Smooth muscle cell (in vitro differentiated cells): Measurements from ENCODE around the gene HDAC4. TPM values are rescaled to one million over a fixed set of nuclear protein-coding genes. Genes with fewer than 3 reads are reported as not detected.

Source experiments
- DNase-seq: peaks from one replicate; lab custom pipeline; 2025; ENCODE audit not compliant: unreplicated experiment; lab: John Stamatoyannopoulos, UW
- H2AFZ ChIP-seq: fragments of 200-600 bp; sonication (generic); 2 replicates; pipeline ENCODE4 v1.6.0; 2016; ENCODE audit warnings: antibody characterized with exemption, low read depth, mild to moderate bottlenecking
- H3F3A ChIP-seq: fragments of 200-600 bp; sonication (generic); 2 replicates; pipeline ENCODE4 v1.6.0; 2017; ENCODE audit warnings: antibody characterized with exemption, low read depth
- H3K27ac ChIP-seq: fragments of 200-600 bp; sonication (generic); 2 replicates; pipeline ENCODE4 v1.5.1; 2016; ENCODE audit warnings: low read depth, mild to moderate bottlenecking
- H3K27me3 ChIP-seq: fragments of 200-600 bp; sonication (generic); 2 replicates; pipeline ENCODE4 v1.6.1; 2016; ENCODE audit warnings: low read depth, mild to moderate bottlenecking
- H3K36me3 ChIP-seq: fragments of 200-600 bp; sonication (generic); 2 replicates; pipeline ENCODE4 v1.5.1; 2016; ENCODE audit warnings: low read depth
- H3K4me1 ChIP-seq: fragments of 200-600 bp; sonication (generic); 2 replicates; pipeline ENCODE4 v1.5.1; 2016; ENCODE audit warnings: low read depth
- H3K4me2 ChIP-seq: fragments of 200-600 bp; sonication (generic); 2 replicates; pipeline ENCODE4 v1.6.0; 2016; ENCODE audit warnings: mild to moderate bottlenecking
- H3K4me3 ChIP-seq: fragments of 200-600 bp; sonication (generic); 2 replicates; pipeline ENCODE4 v1.5.1; 2016; ENCODE audit warnings: mild to moderate bottlenecking
- H3K79me2 ChIP-seq: fragments of 200-600 bp; sonication (generic); 2 replicates; pipeline ENCODE4 v1.6.0; 2016; ENCODE audit warnings: low read depth, mild to moderate bottlenecking
- H3K9ac ChIP-seq: fragments of 200-600 bp; sonication (generic); 2 replicates; pipeline ENCODE4 v1.6.0; 2016; ENCODE audit warnings: low read depth
- H3K9me3 ChIP-seq: fragments of 200-600 bp; sonication (generic); replicated peaks from 2 replicates; pipeline ENCODE4 v1.5.1; 2016; ENCODE audit warnings: low read depth
- H4K20me1 ChIP-seq: fragments of 200-600 bp; sonication (generic); 2 replicates; pipeline ENCODE4 v1.6.0; 2016; ENCODE audit warnings: low read depth
- WGBS: methylation state at CpG from one replicate; pipeline ENCODE4 v1.1.7; 2016; ENCODE audit warnings: low lambda C conversion rate; 5-methylcytosine and 5-hydroxymethylcytosine counted together
- polyA plus RNA-seq: library from polyadenylated mRNA; unstranded; fragments of >200 nt; fragmentation: Nextera tagmentation; extraction: Ambion mirVana; gene quantifications from 2 replicates; pipeline ENCODE4 v1.2.1, GENCODE V29; 2016
- total RNA-seq: library from RNA; depleted of rRNA; stranded (reverse); fragments of >200 nt; gene quantifications from 2 replicates; pipeline ENCODE4 v1.2.3, GENCODE V29; 2014
- TF ChIP-seq, protein P1 (sequence below): fragments of 200-600 bp; sonication (generic); IDR thresholded peaks from 2 replicates; pipeline ENCODE4 v1.5.1; 2017; ENCODE audit warnings: borderline replicate concordance, mild to moderate bottlenecking, antibody characterized with exemption; ENCODE audit not compliant: insufficient read depth, poor library complexity, severe bottlenecking

The HDAC4 gene
- total and polyA plus RNA-seq, 2 experiments from 2014 or later = 6.2 to 35.7 TPM

DNA sequence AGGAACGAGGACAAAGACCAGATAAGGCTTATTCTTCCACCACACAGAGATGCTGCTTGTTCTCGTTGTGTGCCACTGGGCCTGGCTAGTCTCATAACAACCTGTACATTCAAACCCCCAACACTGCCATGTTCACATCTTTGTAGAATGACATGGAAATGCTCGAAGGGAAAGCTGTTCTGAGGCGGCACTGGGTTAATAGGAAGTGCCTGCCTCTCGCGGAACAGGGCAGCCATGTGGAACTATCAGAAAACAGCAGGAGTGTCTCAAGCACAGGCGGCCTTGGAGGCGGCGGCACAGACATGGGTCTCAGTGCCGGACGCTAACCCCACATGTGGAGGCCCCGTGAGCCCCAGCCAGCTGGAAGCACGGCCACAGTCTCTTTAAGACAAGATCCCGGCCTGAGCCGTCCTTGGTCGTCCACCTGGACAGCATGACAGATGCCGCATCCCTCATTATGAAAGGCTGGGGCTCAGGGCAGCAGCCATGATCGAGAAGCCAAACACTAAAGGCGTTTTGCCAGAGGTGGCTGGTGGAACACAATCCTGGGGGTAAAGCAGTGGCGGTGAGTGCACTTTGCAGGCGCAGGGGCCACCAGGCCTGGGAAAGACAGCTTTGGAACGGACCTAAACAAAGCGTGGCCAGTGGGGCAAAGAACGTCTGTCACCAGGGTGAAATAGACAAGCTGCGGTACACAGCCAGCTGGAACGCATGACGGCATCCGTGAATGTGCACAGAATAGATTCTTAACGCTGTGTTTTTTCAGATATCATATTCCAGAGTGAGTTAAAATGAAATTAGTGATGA lies 161.0 kb downstream of the HDAC4 start:
- H2AFZ ChIP-seq = no peak overlapping the region
- peaks cover 40% of the 10 kb centered on the region for H3K79me2 ChIP-seq
- no peaks in the 10 kb centered on the region for H3K27me3 ChIP-seq
- H3K9ac ChIP-seq = no peak overlapping the region
- peaks cover 27% of the 10 kb centered on the region for H4K20me1 ChIP-seq
- 91% methylated on average over 29 of the region's 29 CpGs for WGBS
- no peaks in the 10 kb centered on the region for H3K36me3 ChIP-seq
- H3K4me2 ChIP-seq = no peak overlapping the region
- no peak for DNase-seq
- no peaks in the 10 kb centered on the region for H3K9me3 ChIP-seq
- no peaks in the 10 kb centered on the region for H3F3A ChIP-seq
- H3K4me3 ChIP-seq = no peak overlapping the region
- TF ChIP-seq, protein P1, sequence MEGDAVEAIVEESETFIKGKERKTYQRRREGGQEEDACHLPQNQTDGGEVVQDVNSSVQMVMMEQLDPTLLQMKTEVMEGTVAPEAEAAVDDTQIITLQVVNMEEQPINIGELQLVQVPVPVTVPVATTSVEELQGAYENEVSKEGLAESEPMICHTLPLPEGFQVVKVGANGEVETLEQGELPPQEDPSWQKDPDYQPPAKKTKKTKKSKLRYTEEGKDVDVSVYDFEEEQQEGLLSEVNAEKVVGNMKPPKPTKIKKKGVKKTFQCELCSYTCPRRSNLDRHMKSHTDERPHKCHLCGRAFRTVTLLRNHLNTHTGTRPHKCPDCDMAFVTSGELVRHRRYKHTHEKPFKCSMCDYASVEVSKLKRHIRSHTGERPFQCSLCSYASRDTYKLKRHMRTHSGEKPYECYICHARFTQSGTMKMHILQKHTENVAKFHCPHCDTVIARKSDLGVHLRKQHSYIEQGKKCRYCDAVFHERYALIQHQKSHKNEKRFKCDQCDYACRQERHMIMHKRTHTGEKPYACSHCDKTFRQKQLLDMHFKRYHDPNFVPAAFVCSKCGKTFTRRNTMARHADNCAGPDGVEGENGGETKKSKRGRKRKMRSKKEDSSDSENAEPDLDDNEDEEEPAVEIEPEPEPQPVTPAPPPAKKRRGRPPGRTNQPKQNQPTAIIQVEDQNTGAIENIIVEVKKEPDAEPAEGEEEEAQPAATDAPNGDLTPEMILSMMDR = no peak
- H3K4me1 ChIP-seq = peaks cover 10% of the 10 kb centered on the region
- no peak overlapping the region for H3K27ac ChIP-seq

DNA sequence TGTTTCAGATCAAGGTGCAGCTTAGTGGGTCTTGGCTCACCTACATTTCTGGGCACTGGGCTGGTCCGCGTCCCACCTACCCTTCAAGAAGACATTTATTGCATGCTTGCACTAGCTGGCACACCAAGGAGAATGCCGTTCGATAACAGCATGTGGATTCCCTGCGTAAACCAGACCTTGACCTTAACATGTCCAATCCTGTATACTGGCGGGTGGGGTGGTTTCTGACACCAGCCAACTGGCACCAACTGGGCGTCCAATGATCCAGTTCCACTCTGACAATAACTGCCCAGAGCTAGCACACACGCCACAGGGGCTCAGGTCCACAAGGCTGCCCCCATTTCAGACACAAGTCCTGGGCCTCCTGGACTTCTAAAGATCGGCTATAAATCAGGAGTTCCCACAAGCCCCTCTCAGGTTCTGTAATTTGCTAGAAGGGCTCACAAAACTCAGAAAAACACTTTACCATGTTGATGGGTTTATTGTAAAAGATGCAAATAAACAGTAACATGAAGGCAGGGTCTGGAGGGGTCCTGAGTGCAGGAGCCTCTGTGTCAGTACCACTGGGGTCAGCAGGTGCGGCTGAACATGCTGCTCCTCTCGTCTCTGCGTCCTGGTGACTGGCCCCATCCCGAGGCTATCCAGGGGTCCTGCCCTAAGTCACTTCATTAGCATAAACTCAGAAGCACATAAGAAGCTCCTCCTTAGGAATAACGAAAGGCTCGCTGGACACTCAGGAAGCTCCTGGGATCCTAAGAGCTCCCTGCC lies 161.8 kb downstream of the HDAC4 start:
- H3K36me3 ChIP-seq = no peaks in the 10 kb centered on the region
- DNase-seq = no peak
- H4K20me1 ChIP-seq = peaks cover 22% of the 10 kb centered on the region
- TF ChIP-seq, protein P1 = no peak
- no peak overlapping the region for H3K4me2 ChIP-seq
- no peaks in the 10 kb centered on the region for H3K27me3 ChIP-seq
- no peak overlapping the region for H3K9ac ChIP-seq
- peaks cover 38% of the 10 kb centered on the region for H3K79me2 ChIP-seq
- no peak overlapping the region for H3K4me3 ChIP-seq
- H2AFZ ChIP-seq = no peak overlapping the region
- no peak overlapping the region for H3K27ac ChIP-seq
- no peaks in the 10 kb centered on the region for H3F3A ChIP-seq
- peaks cover 16% of the 10 kb centered on the region for H3K4me1 ChIP-seq
- H3K9me3 ChIP-seq = no peaks in the 10 kb centered on the region
- WGBS = 93% methylated on average over 15 of the region's 15 CpGs

DNA sequence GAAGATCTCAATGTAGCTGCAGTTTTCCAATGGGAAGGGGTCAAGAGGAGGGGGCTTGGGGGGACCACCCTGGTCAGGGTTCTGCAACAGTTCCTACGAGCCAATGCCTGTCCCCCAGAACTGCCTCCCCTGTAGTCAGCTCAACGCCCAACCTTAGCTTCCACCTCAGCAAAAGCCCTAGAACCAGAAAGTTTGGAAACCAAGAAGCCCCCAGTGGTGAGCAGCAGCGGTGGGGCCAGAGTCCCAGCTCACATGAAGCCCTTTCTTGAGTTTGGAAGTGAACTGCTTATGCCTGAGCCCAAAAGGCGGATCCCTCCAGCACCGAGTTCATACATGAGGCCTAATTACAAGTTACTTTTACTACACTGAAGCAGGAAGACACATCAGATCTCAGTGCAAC lies 162.4 kb downstream of the HDAC4 start:
- 95% methylated on average over 5 of the region's 5 CpGs for WGBS

More for the DNA sequence above, 162.4 kb downstream of the HDAC4 start:
- no peak overlapping the region for H2AFZ ChIP-seq
- TF ChIP-seq, protein P1 = no peak
- no peak for DNase-seq
- H3K9me3 ChIP-seq = no peaks in the 10 kb centered on the region
- no peak overlapping the region for H3K27ac ChIP-seq
- no peak overlapping the region for H3K4me3 ChIP-seq
- H3K27me3 ChIP-seq = no peaks in the 10 kb centered on the region
- H3K9ac ChIP-seq = no peak overlapping the region
- peaks cover 16% of the 10 kb centered on the region for H3K4me1 ChIP-seq
- no peaks in the 10 kb centered on the region for H3K36me3 ChIP-seq
- H4K20me1 ChIP-seq = peaks cover 19% of the 10 kb centered on the region
- H3K4me2 ChIP-seq = no peak overlapping the region
- H3F3A ChIP-seq = no peaks in the 10 kb centered on the region
- H3K79me2 ChIP-seq = peaks cover 34% of the 10 kb centered on the region
